IPS-18c (cell line): ENCODE data around the gene QTRT2.
A peak's percentile ranks its signal among the peaks of the same experiment; 100 is the strongest.

ENCODE experiments used
- H3K4me3 ChIP-seq: 2 replicates; pipeline ENCODE4 v1.7.0; 2013; ENCODE audit warnings: low read depth, mild to moderate bottlenecking, low read length, moderate library complexity; ENCODE audit not compliant: insufficient read depth
- H3K9me3 ChIP-seq: one replicate; pipeline ENCODE4 v1.6.1; 2013; ENCODE audit warnings: mild to moderate bottlenecking, low read length, moderate library complexity; ENCODE audit not compliant: control insufficient read depth, insufficient read depth

QTRT2 gene

GRCh38 chr3:114056130-114057010 is at the start of gene QTRT2, which contains the start of gene CCDC191:
Gene QTRT2, plus strand, starts transcription at chr3:114056737. Its CDS starts 8,521 bp downstream, at chr3:114065258.
Gene CCDC191, minus strand, starts transcription at chr3:114056526. Its CDS starts 60 bp downstream, at chr3:114056466.
- peak within 1 kb of the TSS; percentile 87 for H3K4me3 ChIP-seq
- no peaks in the 10 kb centered on the region for H3K9me3 ChIP-seq

- Histone ChIP-seq H3K4me3 (no peak overlapping the region), H3K9me3 (no peaks in the 10 kb centered on the region)
Measured at GRCh38 chr3:114011059-114011797, 45.3 kb upstream of the QTRT2 start.

DNA sequence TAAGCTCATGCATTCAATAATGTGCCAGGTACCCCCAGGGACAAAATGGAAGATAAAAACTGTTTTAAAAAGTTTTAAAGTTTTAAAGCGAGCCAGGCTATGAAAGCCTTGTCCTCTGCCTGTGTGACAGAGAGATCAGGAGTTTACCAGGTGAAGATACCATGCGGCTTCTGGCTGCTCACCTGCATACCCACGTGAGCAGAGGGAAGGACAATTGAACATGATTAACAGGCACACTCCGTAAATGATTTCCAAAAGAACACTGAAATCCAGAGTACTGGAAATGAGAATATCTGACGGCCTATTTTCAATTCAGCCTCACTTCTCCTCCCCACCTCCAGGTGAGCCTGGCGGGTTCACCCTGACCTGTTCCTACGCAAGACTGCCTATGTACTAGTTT is 42.3 kb upstream of the QTRT2 start:
- no peaks in the 10 kb centered on the region for H3K9me3 ChIP-seq
- no peak overlapping the region for H3K4me3 ChIP-seq

DNA sequence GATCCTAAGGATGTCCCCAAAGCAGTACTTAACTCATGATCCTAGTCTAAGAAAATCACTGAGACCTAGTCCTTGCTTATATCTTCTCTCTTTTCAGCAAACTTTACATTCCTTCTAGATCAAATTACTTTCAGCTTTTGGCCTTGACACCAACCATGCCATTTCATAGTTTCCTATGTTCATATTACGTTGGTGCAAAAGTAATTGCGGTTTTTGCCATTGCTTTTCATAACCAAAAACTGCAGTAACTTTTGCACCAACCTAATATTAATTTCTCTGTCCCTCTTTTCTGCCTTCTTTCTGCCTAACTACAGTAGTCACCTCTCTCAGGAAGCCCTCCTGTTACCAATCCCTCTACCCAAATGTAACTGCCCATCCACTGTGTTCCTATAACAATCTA is 37.1 kb upstream of the QTRT2 start:
- H3K9me3 ChIP-seq: no peaks in the 10 kb centered on the region

GRCh38 chr3:114020907-114021306 is 35.6 kb upstream of the QTRT2 start:
- H3K4me3 ChIP-seq: no peak overlapping the region
- H3K9me3 ChIP-seq: no peaks in the 10 kb centered on the region

More for the DNA sequence above, 37.1 kb upstream of the QTRT2 start:
- no peak overlapping the region for H3K4me3 ChIP-seq

DNA sequence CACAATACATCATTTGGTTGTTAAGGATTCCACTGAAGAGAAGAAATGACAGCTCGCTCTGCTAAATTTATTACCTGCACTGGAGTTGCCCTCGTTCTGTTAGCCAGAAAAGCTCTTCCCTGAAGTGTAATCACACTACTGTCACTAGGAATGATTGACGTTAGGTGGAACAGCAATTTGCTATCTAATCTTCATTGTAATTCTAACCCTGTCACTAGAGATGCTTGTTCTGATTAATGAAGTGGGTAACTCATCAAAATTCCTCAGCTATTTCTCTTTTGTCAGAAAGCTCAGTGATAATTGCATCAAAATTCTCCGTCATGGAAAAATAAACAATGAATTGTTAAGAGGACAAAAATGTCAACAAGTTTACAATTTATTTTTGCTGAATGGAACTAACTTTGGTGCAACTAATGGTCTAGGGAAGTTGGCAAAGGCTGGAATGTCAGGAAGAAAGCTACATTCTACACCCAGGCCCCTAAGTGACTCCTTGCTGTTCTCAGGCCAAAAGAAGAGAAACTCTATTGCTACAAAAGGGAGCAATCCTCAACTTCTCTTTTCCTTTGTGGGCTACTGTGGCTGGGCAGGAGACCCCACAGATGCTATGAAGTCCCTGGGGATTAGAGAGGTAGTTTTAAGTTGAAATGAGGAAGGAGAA is 34.3 kb upstream of the QTRT2 start:
- no peaks in the 10 kb centered on the region for H3K9me3 ChIP-seq
- no peak overlapping the region for H3K4me3 ChIP-seq

DNA sequence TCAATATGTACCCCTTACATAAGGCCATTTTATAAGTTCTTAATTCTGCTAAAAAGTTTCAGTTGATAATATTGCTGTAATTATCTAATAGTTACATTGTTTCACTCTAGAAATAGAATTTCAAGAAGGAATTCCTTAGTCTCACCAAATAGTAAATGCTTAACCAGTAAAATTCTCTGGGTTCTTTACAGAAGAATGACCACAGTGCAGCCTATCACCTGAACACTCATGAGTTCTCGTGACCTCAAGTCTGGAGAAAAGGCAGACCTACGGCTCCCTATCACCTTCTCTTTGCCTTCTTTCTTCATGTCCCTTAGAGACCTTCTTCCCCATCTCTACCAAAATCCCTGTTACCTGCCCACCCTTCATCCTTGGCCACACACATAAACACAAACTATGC is 31.1 kb upstream of the QTRT2 start:
- Histone ChIP-seq H3K4me3 (no peak overlapping the region), H3K9me3 (no peaks in the 10 kb centered on the region)

DNA sequence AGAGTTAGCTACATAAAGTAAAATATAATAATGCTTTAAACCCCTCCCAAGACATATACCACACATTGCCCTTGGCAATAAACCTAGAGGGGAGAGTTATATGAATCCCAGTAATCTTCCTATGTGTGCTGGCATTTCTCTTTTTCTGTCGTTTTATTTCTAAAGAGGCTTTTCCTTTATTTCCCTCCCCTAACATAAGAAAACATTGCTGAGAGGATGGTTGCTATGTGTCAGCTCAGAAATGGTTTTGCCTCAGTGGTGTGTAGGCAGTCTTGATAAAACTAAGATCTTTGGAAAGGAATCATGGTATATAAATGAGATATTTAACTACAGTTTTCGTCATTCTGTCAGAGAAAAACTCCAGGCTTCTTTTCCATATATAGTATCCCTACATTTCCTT is 30.2 kb upstream of the QTRT2 start:
- Histone ChIP-seq H3K4me3 (no peak overlapping the region), H3K9me3 (no peaks in the 10 kb centered on the region)

- H3K4me3 ChIP-seq: no peak overlapping the region
- H3K9me3 ChIP-seq: no peaks in the 10 kb centered on the region
Measured at GRCh38 chr3:114033721-114034120, 22.8 kb upstream of the QTRT2 start.

DNA sequence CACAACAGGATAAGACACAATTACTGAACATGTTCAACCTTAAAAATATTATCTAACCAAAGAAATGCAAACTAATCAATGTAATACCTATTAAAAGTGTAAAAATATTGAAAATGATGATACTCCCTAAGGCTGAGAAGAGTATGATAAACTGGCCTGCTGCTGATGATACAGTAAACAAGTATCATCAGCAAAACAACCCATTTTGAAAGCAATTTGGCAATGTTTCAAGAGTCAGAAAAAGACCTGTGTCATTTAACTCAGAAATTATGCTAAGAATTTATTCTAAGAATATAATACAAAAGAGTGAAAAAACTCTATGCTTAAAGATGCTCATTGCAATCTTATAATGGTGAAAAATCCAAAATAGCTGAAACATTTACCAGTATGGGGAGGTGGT is 22.3 kb upstream of the QTRT2 start:
- H3K9me3 ChIP-seq: no peaks in the 10 kb centered on the region
- H3K4me3 ChIP-seq: no peak overlapping the region

- Histone ChIP-seq H3K9me3 (no peaks in the 10 kb centered on the region), H3K4me3 (no peak overlapping the region)
Measured at GRCh38 chr3:114034787-114035545, 21.6 kb upstream of the QTRT2 start.

- Histone ChIP-seq H3K4me3 (no peak overlapping the region), H3K9me3 (no peaks in the 10 kb centered on the region)
Measured at GRCh38 chr3:114035896-114036295, 20.6 kb upstream of the QTRT2 start.

DNA sequence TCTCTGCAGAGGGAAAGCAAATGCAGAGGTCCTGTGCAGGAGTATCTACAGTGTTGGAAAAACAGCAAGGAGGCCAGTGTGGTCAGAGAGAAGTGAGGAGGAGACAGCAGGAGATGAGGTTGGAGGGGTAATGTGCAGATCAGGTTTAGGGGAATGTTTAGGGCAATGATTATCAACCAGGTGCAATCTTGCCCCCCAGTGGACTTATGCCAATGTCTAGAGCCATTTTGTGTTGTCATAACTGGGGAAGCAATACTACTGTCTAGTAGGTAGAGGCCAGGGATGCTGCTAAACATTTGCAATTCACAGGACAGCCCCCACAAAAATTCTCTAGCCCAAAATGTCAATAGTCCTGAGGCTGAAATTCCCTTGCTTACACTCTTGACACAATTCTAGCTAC is 13.3 kb upstream of the QTRT2 start:
- no peak overlapping the region for H3K4me3 ChIP-seq
- H3K9me3 ChIP-seq: no peaks in the 10 kb centered on the region

- H3K9me3 ChIP-seq: no peaks in the 10 kb centered on the region
- H3K4me3 ChIP-seq: no peak overlapping the region
Measured at GRCh38 chr3:114052216-114052615, 4.3 kb upstream of the QTRT2 start.

DNA sequence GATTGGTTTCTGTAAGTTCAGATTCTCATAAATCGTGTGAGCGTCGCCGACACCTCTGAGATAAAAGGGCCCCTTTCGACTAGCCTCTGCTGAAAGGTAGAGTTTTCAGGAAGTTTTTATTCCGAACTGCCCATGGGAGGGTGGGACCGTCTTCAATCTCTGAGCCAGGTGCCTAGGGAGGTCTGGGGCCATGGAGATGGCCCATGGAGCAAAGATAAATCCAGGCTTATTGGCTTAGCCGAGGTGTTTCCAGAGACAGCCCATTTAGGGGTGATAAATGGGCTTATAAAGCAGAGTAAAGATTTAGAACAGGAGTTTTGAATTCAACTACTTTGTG is 442 bp downstream of the QTRT2 start:
- no peaks in the 10 kb centered on the region for H3K9me3 ChIP-seq
- peak overlapping the region; percentile 60 for H3K4me3 ChIP-seq

DNA sequence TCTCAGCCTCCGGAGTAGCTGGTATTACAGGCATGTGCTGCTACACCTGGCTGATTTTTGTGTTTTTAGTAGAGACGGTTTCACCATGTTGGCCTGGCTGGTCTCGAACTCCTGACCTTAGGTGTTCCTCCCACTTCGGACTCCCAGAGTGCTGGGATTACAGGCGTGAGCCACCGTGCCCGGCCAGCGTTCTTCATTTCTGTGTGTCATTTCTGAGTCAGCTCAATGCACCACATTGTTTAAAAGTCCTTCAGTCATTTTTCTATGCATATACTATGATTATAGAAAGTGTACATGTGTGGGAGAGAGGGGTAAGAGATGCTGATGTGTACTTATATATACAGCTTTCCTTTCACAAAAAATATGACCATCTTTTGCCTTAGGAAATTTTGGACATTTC is 2.1 kb downstream of the QTRT2 start:
- H3K9me3 ChIP-seq: no peaks in the 10 kb centered on the region
- H3K4me3 ChIP-seq: no peak overlapping the region
